GM06990 (cell line): ENCODE results near the gene RHBDL3.

Source experiments
- DNase-seq: peaks from one replicate; pipeline ENCODE4 v3.0.0-alpha.2; 2011; ENCODE audit not compliant: insufficient read length; ENCODE audit errors: extremely low read depth
- H3K27me3 ChIP-seq: replicated peaks from 2 replicates; pipeline ENCODE4 v1.6.0; 2011; ENCODE audit warnings: low read length; ENCODE audit not compliant: control insufficient read depth, insufficient read depth
- H3K36me3 ChIP-seq: 2 replicates; pipeline ENCODE4 v1.5.1; 2011; ENCODE audit warnings: low read length; ENCODE audit not compliant: control insufficient read depth, insufficient read depth
- H3K4me3 ChIP-seq: replicated peaks from 2 replicates; pipeline ENCODE4 v1.5.1; 2011; ENCODE audit warnings: low read depth, mild to moderate bottlenecking, control low read depth, low read length
- CTCF ChIP-seq: IDR thresholded peaks from 2 replicates; pipeline ENCODE4 v1.5.1; 2011; ENCODE audit warnings: low read length, control low read depth, mild to moderate bottlenecking, inconsistent platforms; ENCODE audit not compliant: insufficient read depth, poor library complexity, severe bottlenecking

RHBDL3 gene

GRCh38 chr17:32302037-32302436 lies 36.4 kb downstream of the RHBDL3 start:
- DNase-seq = no peak
- no peak overlapping the region for H3K4me3 ChIP-seq
- no peaks in the 10 kb centered on the region for H3K27me3 ChIP-seq
- no peak for TF ChIP-seq CTCF
- no peaks in the 10 kb centered on the region for H3K36me3 ChIP-seq

- no peaks in the 10 kb centered on the region for H3K36me3 ChIP-seq
- DNase-seq = no peak
- H3K4me3 ChIP-seq = no peak overlapping the region
- H3K27me3 ChIP-seq = no peaks in the 10 kb centered on the region
- TF ChIP-seq CTCF = no peak
Observed at GRCh38 chr17:32302860-32303649, 37.4 kb downstream of the RHBDL3 start.

GRCh38 chr17:32303781-32304288 lies 38.2 kb downstream of the RHBDL3 start:
- Histone ChIP-seq H3K4me3 (no peak overlapping the region), H3K36me3 (no peaks in the 10 kb centered on the region), H3K27me3 (no peaks in the 10 kb centered on the region)
- TF ChIP-seq CTCF = no peak
- no peak for DNase-seq

GRCh38 chr17:32305049-32305448 lies 39.4 kb downstream of the RHBDL3 start:
- Histone ChIP-seq H3K27me3 (no peaks in the 10 kb centered on the region), H3K4me3 (no peak overlapping the region), H3K36me3 (no peaks in the 10 kb centered on the region)
- no peak for DNase-seq
- TF ChIP-seq CTCF = no peak

GRCh38 chr17:32307658-32308057 lies 42.0 kb downstream of the RHBDL3 start:
- TF ChIP-seq CTCF = no peak
- no peak overlapping the region for H3K4me3 ChIP-seq
- no peak for DNase-seq

More at GRCh38 chr17:32307658-32308057, 42.0 kb downstream of the RHBDL3 start:
- H3K27me3 ChIP-seq = no peaks in the 10 kb centered on the region
- H3K36me3 ChIP-seq = no peaks in the 10 kb centered on the region
